Measurements from ENCODE around the gene SUFU.

DNA sequence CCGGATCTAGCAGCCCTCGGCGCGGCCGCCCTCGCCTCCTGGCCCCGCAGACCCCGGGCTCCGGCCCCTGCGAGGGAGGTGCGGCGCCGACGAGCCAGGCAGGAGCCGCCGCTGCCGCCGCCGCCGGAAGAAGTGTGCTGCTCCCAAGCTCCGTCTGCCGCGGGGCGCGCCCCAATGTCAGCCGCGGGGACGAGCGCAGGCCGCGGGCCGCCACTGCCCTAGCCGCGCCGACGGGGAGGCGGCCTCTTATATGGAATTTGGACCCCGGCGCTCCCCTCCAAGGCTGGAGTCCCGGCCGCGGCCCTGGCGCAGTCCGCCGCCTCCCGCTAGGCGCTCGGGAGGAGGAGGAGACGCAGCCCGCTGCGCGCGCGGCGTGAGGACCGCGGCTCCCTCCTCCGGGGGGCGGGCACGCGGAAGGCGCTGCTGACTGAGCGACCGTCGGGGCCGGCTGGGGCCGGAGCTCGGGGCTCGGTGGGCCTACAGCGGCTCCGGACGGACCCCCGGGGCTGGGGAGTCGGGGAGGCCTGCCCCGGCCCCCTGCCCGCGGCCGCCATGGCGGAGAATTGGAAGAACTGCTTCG lies 140.4 kb downstream of the SUFU start, which contains the start of gene TRIM8:
- TF ChIP-seq, protein P1, sequence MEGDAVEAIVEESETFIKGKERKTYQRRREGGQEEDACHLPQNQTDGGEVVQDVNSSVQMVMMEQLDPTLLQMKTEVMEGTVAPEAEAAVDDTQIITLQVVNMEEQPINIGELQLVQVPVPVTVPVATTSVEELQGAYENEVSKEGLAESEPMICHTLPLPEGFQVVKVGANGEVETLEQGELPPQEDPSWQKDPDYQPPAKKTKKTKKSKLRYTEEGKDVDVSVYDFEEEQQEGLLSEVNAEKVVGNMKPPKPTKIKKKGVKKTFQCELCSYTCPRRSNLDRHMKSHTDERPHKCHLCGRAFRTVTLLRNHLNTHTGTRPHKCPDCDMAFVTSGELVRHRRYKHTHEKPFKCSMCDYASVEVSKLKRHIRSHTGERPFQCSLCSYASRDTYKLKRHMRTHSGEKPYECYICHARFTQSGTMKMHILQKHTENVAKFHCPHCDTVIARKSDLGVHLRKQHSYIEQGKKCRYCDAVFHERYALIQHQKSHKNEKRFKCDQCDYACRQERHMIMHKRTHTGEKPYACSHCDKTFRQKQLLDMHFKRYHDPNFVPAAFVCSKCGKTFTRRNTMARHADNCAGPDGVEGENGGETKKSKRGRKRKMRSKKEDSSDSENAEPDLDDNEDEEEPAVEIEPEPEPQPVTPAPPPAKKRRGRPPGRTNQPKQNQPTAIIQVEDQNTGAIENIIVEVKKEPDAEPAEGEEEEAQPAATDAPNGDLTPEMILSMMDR (IDR thresholded peaks at IDR 0.05), result no peak
- TF ChIP-seq POLR2A (IDR thresholded peaks at IDR 0.05), result peak in 1 of 2 donors; percentile 6
